ENCODE measurements around the gene MAP3K10.

DNA sequence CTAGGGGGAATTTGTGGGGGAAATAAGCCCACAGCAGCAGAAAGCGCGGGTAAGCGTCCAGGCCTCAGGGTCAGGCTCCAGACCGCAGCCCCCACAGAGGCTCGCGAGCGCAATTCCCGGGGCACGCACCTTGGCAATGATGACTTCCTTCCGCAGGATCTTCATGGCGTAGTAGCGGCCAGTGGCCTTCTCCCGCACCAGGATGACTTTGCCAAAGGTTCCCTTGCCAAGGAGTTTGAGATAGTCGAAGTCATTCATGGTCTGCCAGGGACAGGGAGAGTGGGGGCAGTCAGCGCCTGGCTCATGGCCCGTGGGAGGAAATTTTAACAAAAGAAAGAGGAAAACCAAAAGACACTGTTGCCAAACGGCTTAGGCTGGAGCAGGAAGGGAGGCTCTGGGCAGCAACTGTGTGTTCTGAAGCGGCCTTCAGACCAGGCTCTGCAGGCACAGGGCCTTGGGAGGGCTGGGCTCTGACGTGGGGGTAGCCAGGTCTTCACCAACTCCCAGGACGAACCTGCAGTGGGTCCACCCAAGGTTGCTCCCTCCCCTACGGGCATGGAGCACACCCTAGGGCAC is 50.7 kb downstream of the MAP3K10 start:
- TF ChIP-seq, protein P1, sequence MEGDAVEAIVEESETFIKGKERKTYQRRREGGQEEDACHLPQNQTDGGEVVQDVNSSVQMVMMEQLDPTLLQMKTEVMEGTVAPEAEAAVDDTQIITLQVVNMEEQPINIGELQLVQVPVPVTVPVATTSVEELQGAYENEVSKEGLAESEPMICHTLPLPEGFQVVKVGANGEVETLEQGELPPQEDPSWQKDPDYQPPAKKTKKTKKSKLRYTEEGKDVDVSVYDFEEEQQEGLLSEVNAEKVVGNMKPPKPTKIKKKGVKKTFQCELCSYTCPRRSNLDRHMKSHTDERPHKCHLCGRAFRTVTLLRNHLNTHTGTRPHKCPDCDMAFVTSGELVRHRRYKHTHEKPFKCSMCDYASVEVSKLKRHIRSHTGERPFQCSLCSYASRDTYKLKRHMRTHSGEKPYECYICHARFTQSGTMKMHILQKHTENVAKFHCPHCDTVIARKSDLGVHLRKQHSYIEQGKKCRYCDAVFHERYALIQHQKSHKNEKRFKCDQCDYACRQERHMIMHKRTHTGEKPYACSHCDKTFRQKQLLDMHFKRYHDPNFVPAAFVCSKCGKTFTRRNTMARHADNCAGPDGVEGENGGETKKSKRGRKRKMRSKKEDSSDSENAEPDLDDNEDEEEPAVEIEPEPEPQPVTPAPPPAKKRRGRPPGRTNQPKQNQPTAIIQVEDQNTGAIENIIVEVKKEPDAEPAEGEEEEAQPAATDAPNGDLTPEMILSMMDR (conservative IDR thresholded peaks at IDR 0.05): no peak
- no peak for TF ChIP-seq ZFX (IDR thresholded peaks at IDR 0.05)
